Peyer's patch (tissue), 4 donors: ENCODE measurements around the gene NELL1. TPM values are rescaled to one million over a fixed set of nuclear protein-coding genes. Genes with fewer than 3 reads are reported as not detected.

Experiments used
- DNase-seq, 3 donors: peaks; one replicate each; pipeline ENCODE4 v3.0.0-alpha.2; 2017 to 2019
- H3K27ac ChIP-seq, 4 donors: fragments of 200-600 bp; sonication (generic); one replicate each; pipeline ENCODE4 v1.5.1; 2016 to 2019
- H3K27me3 ChIP-seq, 2 donors: fragments of 200-600 bp; sonication (generic); one replicate each; pipeline ENCODE4 v1.5.1; 2019
- H3K36me3 ChIP-seq, 3 donors: fragments of 200-600 bp; sonication (generic); one replicate each; pipeline ENCODE4 v1.5.1; 2016 to 2019
- H3K4me1 ChIP-seq, 4 donors: fragments of 200-600 bp; sonication (generic); one replicate each; pipeline ENCODE4 v1.5.1; 2016 to 2019
- H3K4me3 ChIP-seq, 4 donors: fragments of 200-600 bp; sonication (generic); 1 replicate in 3 of 4; 2 replicates in 1 of 4; pipeline ENCODE4 v1.5.1; 2016 to 2019; ENCODE audit warnings: mild to moderate bottlenecking in 1 of 4
- H3K9me3 ChIP-seq, 4 donors: fragments of 200-600 bp; sonication (generic); one replicate each; pipeline ENCODE4 v1.5.1; 2016 to 2019; ENCODE audit warnings: mild to moderate bottlenecking in 1 of 4
- CTCF ChIP-seq, 6 experiments: fragments of 450-650 bp in 4 of 6; fragments of 200-600 bp in 2 of 6; sonication (generic) in 1 of 6; IDR thresholded peaks; one replicate each; pipeline ENCODE4 v1.5.1; 2017 to 2019; ENCODE audit warnings: antibody characterized with exemption in 6 of 6, mild to moderate bottlenecking in 3 of 6, moderate library complexity in 1 of 6
- POLR2A ChIP-seq, 2 donors: fragments of 450-650 bp; IDR thresholded peaks; one replicate each; pipeline ENCODE4 v1.5.1; 2017; ENCODE audit warnings: antibody characterized with exemption in 2 of 2, mild to moderate bottlenecking in 2 of 2, moderate library complexity in 2 of 2
- total RNA-seq, 4 donors: library from RNA; depleted of rRNA; stranded (reverse); fragments of >200 nt; gene quantifications; one replicate each; pipeline ENCODE4 v1.1.0, GENCODE V29; 2016

Gene NELL1
- total RNA-seq, 4 donors from 2014 or later = not detected

GRCh38 chr11:21385669-21386440 lies 716.5 kb downstream of the NELL1 start:
- Histone ChIP-seq H3K4me1 (no peaks in the 10 kb centered on the region), H3K9me3 (no peaks in the 10 kb centered on the region), H3K27ac (no peak overlapping the region), H3K27me3 (no peaks in the 10 kb centered on the region), H3K4me3 (no peak overlapping the region), H3K36me3 (no peaks in the 10 kb centered on the region)
- no peak for DNase-seq
- TF ChIP-seq CTCF (IDR thresholded peaks at IDR 0.05) = no peak
- no peak for TF ChIP-seq POLR2A (IDR thresholded peaks at IDR 0.05)

- Histone ChIP-seq H3K9me3 (no peaks in the 10 kb centered on the region), H3K36me3 (no peaks in the 10 kb centered on the region), H3K27ac (no peak overlapping the region), H3K4me1 (no peaks in the 10 kb centered on the region), H3K27me3 (no peaks in the 10 kb centered on the region), H3K4me3 (no peak overlapping the region)
- TF ChIP-seq POLR2A (IDR thresholded peaks at IDR 0.05) (no peak), CTCF (IDR thresholded peaks at IDR 0.05) (no peak)
- DNase-seq = no peak
Observed at GRCh38 chr11:21390430-21390829, 721.0 kb downstream of the NELL1 start.

- Histone ChIP-seq H3K4me1 (no peaks in the 10 kb centered on the region), H3K9me3 (no peaks in the 10 kb centered on the region), H3K27me3 (no peaks in the 10 kb centered on the region), H3K27ac (no peak overlapping the region), H3K4me3 (no peak overlapping the region), H3K36me3 (no peaks in the 10 kb centered on the region)
- no peak for DNase-seq
- no peak for TF ChIP-seq CTCF (IDR thresholded peaks at IDR 0.05)
- TF ChIP-seq POLR2A (IDR thresholded peaks at IDR 0.05) = no peak
Observed at GRCh38 chr11:21396342-21397008, 727.1 kb downstream of the NELL1 start.

- no peaks in the 10 kb centered on the region for H3K36me3 ChIP-seq
- no peaks in the 10 kb centered on the region for H3K27me3 ChIP-seq
- DNase-seq = no peak
- no peaks in the 10 kb centered on the region for H3K4me1 ChIP-seq
- no peaks in the 10 kb centered on the region for H3K9me3 ChIP-seq
- no peak overlapping the region for H3K4me3 ChIP-seq
- TF ChIP-seq CTCF (IDR thresholded peaks at IDR 0.05) (no peak), POLR2A (IDR thresholded peaks at IDR 0.05) (no peak)
- no peak overlapping the region for H3K27ac ChIP-seq
Observed at GRCh38 chr11:21398195-21398594, 728.8 kb downstream of the NELL1 start.

GRCh38 chr11:21401496-21401895 lies 732.1 kb downstream of the NELL1 start:
- DNase-seq = no peak
- no peaks in the 10 kb centered on the region for H3K27me3 ChIP-seq
- H3K27ac ChIP-seq = no peak overlapping the region
- H3K4me1 ChIP-seq = no peaks in the 10 kb centered on the region
- no peak for TF ChIP-seq CTCF (IDR thresholded peaks at IDR 0.05)
- H3K4me3 ChIP-seq = no peak overlapping the region
- H3K9me3 ChIP-seq = no peaks in the 10 kb centered on the region
- no peaks in the 10 kb centered on the region for H3K36me3 ChIP-seq
